ENCODE data around the gene CUL7. TPM values are rescaled to one million over a fixed set of nuclear protein-coding genes. Genes with fewer than 3 reads are reported as not detected.
A peak's percentile ranks its signal among the peaks of the same experiment; 100 is the strongest.

The CUL7 gene
- total and polyA plus RNA-seq, 2 of the 8 experiments (the other 6 are each of a cell fraction or from before 2014, with no cell fraction given) = 10.8 to 15.0 TPM

GRCh38 chr6:43053545-43054205 is at the start of gene CUL7 (continued):
- TF ChIP-seq CHD7 (IDR thresholded peaks at IDR 0.05; ENCODE audit: insufficient replicate concordance, low read length) = no peak
- TF ChIP-seq NANOG (IDR thresholded peaks at IDR 0.05; ENCODE audit: insufficient read depth, low read depth, low read length, poor library complexity, severe bottlenecking) = no peak
- TF ChIP-seq ASH2L (IDR thresholded peaks at IDR 0.05; ENCODE audit: low read length) = peak; percentile 64
- TF ChIP-seq USF2 (IDR thresholded peaks at IDR 0.05; ENCODE audit: low read length) = no peak
- TF ChIP-seq RNF2 (IDR thresholded peaks at IDR 0.05; ENCODE audit: borderline replicate concordance, low read depth, low read length, missing control alignments, poor library complexity, severe bottlenecking) = no peak
- TF ChIP-seq TBP (IDR thresholded peaks at IDR 0.05; ENCODE audit: low read depth, low read length) = peak; percentile 56; the same call in 1 of the 2 replicates
- no peak for TF ChIP-seq TEAD4 (IDR thresholded peaks at IDR 0.05; ENCODE audit: low read depth, low read length)
- TF ChIP-seq PHF8 (conservative IDR thresholded peaks at IDR 0.05; ENCODE audit: low read depth, low read length) = peak; percentile 85
- TF ChIP-seq JUND (IDR thresholded peaks at IDR 0.05; ENCODE audit: low read length) = no peak
